ENCODE measurements around the gene INO80C.
"Not testable (repeated sequence)": the region's sequence is repeated elsewhere in the genome, so short reads cannot be mapped to it uniquely, and the experiment has no call there.

INO80C gene

DNA sequence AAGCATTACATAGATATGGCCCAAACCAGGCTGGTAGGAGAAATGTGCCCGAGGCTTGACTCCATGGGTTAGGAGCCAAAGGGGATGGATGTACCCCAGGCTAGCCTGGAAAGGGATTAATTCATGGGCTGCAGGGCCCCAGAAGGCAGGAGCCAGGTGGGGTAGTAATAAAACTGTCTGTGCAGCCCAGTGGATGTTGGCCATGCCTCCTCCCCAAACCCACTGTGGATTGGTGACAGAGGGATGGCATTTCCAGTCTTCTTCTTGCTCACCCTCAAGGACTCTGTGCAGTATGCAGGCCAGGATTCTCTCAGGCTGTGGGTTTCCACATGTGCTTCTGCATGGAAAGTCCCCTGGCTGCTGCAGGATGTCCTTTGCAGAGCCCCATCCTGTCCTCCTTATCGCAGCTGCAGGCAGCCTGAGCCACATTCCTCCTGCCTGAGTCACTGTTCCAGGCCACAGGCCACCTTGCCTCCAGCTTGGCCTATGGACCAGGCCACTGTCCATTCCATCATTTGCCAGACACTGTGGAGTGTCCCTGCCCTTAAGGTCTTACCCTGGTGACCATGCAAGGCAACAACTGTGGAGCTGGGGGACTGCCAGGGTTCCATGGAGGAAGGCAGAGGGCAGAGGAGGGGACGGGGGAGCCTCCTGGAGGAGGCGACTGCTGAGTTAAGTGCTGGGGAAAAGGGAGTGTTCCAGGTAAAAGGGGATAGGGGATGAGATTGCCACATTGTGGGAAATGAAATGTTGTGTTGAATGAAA lies 38.9 kb downstream of the INO80C start:
- Histone ChIP-seq H3K4me1 (ENCODE audit: control insufficient read depth, insufficient read depth, low read length) (peaks cover 47% of the 10 kb centered on the region), H3K4me3 (ENCODE audit: low read length in 2 of 2) (peak overlapping the region in 1 of 2 donors; percentile 22), H3K27ac (ENCODE audit: low read length) (peak overlapping the region; percentile 75)

DNA sequence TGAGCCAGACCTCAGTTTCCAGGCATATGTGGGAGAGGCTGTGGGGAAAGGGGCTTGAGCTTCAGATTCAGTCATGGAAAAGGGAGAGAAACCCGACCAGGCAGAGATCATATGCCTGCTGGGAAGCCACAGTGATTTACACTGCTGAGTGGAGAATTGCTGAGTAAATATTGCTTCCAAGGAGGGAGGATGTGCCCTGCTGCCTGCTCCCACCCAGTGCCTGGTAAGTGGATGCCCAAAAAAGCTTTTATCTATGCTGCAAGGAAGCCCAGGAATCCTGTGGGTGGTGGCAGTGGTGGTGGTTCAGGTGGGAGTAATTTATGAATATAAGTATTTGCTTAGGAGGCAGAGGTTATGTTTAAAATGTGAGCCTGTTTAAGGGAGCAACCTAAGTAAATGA lies 39.5 kb downstream of the INO80C start:
- Histone ChIP-seq H3K27me3 (ENCODE audit: control insufficient read depth in 1 of 2, insufficient read depth in 2 of 2, low read length in 2 of 2) (no peaks in the 10 kb centered on the region), H3K4me1 (ENCODE audit: control insufficient read depth, insufficient read depth, low read length) (peaks cover 42% of the 10 kb centered on the region), H3K36me3 (ENCODE audit: control insufficient read depth in 2 of 2, insufficient read depth in 2 of 2, low read length in 2 of 2) (no peaks in the 10 kb centered on the region), H3K9me3 (ENCODE audit: control insufficient read depth in 2 of 2, low read length in 2 of 2) (no peaks in the 10 kb centered on the region), H3K4me3 (ENCODE audit: low read length in 2 of 2) (no peak overlapping the region), H3K9ac (ENCODE audit: low read length in 2 of 2) (peak overlapping the region in 1 of 2 donors; percentile 16), H3K27ac (ENCODE audit: low read length) (peak overlapping the region; percentile 75)

More for the DNA sequence above, 38.9 kb downstream of the INO80C start:
- Histone ChIP-seq H3K9ac (ENCODE audit: low read length in 2 of 2) (no peak overlapping the region), H3K9me3 (ENCODE audit: control insufficient read depth in 2 of 2, low read length in 2 of 2) (no peaks in the 10 kb centered on the region), H3K27me3 (ENCODE audit: control insufficient read depth in 1 of 2, insufficient read depth in 2 of 2, low read length in 2 of 2) (no peaks in the 10 kb centered on the region), H3K36me3 (ENCODE audit: control insufficient read depth in 2 of 2, insufficient read depth in 2 of 2, low read length in 2 of 2) (no peaks in the 10 kb centered on the region)

DNA sequence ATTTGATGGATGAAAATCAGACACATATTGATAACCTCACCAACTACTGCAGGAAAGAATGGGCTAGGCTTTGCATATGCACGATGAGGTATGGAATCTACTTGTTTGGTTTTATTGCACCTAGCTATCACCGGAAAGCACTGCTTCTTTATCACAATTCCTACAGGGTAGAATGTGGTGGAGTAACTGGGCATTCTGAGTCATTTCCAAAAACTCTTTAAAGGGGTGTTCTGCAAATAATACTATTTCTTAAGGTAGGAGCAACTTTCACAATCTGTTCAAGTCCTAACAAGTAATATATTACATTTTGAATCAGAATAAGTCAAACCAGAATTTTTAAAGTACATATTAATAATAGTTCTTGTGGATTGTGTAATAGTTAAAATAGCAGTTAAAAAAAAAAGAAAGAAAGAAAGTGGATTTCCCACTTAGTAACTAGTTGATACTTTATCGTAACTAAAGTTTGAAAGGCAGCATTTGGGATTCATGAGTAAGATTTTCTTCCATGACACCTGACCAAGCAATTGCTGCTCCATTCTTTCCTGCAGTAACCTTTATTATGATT lies 40.5 kb downstream of the INO80C start:
- no peaks in the 10 kb centered on the region for H3K27me3 ChIP-seq (ENCODE audit: control insufficient read depth in 1 of 2, insufficient read depth in 2 of 2, low read length in 2 of 2)
- H3K27ac ChIP-seq (ENCODE audit: low read length) = peak overlapping the region; percentile 75
- H3K9me3 ChIP-seq (ENCODE audit: control insufficient read depth in 2 of 2, low read length in 2 of 2) = no peaks in the 10 kb centered on the region
- peak overlapping the region in 1 of 2 donors; percentile 16 for H3K9ac ChIP-seq (ENCODE audit: low read length in 2 of 2)
- H3K4me1 ChIP-seq (ENCODE audit: control insufficient read depth, insufficient read depth, low read length) = peaks cover 37% of the 10 kb centered on the region
- H3K36me3 ChIP-seq (ENCODE audit: control insufficient read depth in 2 of 2, insufficient read depth in 2 of 2, low read length in 2 of 2) = no peaks in the 10 kb centered on the region
- H3K4me3 ChIP-seq (ENCODE audit: low read length in 2 of 2) = no peak overlapping the region

DNA sequence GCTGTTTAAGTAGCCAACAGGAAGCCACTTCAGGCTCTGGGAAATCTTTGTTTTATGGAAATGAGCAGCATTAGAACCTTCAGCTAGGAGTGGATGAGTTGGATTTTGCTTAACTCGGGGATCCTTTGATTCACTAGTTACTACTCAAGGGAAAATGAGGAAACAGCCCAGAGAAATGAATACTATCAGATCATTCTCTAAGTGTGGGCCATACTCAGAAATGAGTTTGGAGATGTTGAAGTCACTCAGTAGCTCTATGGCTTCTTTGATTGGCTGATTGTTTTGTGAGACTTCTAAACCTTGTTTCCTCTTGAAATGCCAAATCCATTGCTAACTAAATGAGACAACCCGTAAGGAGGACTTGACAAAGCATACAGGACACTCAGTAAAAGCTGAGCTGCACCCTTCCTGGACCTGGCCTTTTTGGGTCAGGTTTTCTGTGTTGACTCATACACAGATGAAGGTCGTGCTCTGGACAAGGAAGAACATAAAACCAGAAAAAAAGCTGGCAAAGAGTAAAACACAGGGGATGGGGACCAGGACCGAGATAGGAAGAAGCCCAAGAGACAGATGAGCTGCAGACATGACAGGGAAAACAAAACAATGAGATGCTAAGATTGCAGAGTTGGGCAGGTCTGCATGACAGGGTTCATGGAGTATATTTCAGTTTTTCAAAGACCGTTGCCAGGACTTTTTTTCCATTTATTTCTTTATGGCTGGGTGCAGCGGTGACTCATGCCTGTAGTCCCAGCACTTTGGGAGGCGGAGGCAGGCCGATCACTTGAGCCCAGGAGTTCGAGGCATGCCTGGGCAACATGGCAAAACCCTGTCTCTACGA lies 41.6 kb downstream of the INO80C start:
- H3K4me3 ChIP-seq (ENCODE audit: low read length in 2 of 2) = no peak overlapping the region
- H3K27me3 ChIP-seq (ENCODE audit: control insufficient read depth in 1 of 2, insufficient read depth in 2 of 2, low read length in 2 of 2) = no peaks in the 10 kb centered on the region
- no peaks in the 10 kb centered on the region for H3K9me3 ChIP-seq (ENCODE audit: control insufficient read depth in 2 of 2, low read length in 2 of 2)
- H3K4me1 ChIP-seq (ENCODE audit: control insufficient read depth, insufficient read depth, low read length) = peaks cover 28% of the 10 kb centered on the region
- peak overlapping the region; percentile 75 for H3K27ac ChIP-seq (ENCODE audit: low read length)
- H3K36me3 ChIP-seq (ENCODE audit: control insufficient read depth in 2 of 2, insufficient read depth in 2 of 2, low read length in 2 of 2) = no peaks in the 10 kb centered on the region
- no peak overlapping the region for H3K9ac ChIP-seq (ENCODE audit: low read length in 2 of 2)

DNA sequence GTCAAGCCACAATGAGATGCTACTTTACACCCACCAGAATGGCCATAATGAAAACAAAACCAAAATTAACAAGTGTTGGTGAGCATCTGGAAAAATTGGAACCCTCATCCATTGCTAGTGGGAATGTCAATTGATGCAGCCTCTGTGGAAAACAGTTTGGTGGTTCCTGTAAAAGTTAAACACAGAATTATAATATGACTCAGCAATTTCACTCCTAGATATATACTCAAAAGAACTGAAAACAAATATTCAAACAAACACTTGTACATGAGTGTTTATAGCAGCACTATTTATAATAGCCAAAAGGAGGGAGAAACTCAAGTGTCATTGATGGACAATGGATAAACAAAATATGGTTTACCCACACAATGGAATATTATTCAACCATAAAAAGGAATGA lies 43.0 kb downstream of the INO80C start:
- no peaks in the 10 kb centered on the region for H3K36me3 ChIP-seq (ENCODE audit: control insufficient read depth in 2 of 2, insufficient read depth in 2 of 2, low read length in 2 of 2)

DNA sequence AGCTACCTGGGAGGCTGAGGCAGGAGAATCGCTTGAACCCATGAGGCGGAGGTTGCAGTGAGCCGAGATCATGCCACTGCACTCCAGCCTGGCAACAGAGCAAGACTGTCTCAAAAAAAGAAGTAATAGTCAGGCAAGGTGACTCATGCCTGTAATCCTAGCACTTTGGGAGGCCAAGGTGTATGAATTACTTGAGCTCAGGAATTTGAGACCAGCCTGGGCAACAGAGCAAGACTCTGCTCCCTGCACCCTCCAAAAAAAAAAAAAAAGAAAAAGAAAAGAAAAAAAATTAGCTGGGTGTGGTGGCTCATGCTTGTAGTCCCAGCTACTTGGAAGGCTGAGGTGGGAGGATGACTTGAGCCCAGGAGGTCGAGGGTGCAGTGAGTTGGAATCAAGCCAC lies 44.7 kb downstream of the INO80C start:
- not testable (repeated sequence) for H3K4me1 ChIP-seq (ENCODE audit: control insufficient read depth, insufficient read depth, low read length); H3K9me3 ChIP-seq (ENCODE audit: control insufficient read depth in 2 of 2, low read length in 2 of 2); H3K27me3 ChIP-seq (ENCODE audit: control insufficient read depth in 1 of 2, insufficient read depth in 2 of 2, low read length in 2 of 2); H3K4me3 ChIP-seq (ENCODE audit: low read length in 2 of 2); H3K9ac ChIP-seq (ENCODE audit: low read length in 2 of 2); H3K27ac ChIP-seq (ENCODE audit: low read length); H3K36me3 ChIP-seq (ENCODE audit: control insufficient read depth in 2 of 2, insufficient read depth in 2 of 2, low read length in 2 of 2)

More for the DNA sequence above, 43.0 kb downstream of the INO80C start:
- Histone ChIP-seq H3K9me3 (ENCODE audit: control insufficient read depth in 2 of 2, low read length in 2 of 2) (no peaks in the 10 kb centered on the region), H3K9ac (ENCODE audit: low read length in 2 of 2) (no peak overlapping the region), H3K4me1 (ENCODE audit: control insufficient read depth, insufficient read depth, low read length) (peaks cover 15% of the 10 kb centered on the region), H3K27me3 (ENCODE audit: control insufficient read depth in 1 of 2, insufficient read depth in 2 of 2, low read length in 2 of 2) (no peaks in the 10 kb centered on the region), H3K4me3 (ENCODE audit: low read length in 2 of 2) (no peak overlapping the region), H3K27ac (ENCODE audit: low read length) (no peak overlapping the region)

DNA sequence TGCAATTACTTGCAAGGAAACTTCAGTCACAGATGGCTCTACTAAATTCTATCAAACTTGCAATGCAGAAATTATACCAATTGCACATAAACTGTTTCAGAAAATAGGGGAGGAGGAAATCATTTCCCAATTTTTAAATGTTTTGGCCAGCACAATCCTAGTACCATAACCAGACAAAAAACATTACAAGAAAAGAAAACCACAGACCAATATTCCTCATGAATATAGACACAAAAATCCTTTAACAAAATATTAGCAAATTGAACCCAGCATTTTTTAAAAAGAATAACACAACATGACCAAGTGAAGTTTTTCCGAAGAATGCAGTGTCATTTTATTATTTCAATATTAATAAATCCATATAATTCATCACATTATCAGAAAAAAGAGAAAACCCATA lies 45.8 kb downstream of the INO80C start:
- Histone ChIP-seq H3K9me3 (ENCODE audit: control insufficient read depth in 2 of 2, low read length in 2 of 2) (no peaks in the 10 kb centered on the region), H3K4me3 (ENCODE audit: low read length in 2 of 2) (no peak overlapping the region), H3K36me3 (ENCODE audit: control insufficient read depth in 2 of 2, insufficient read depth in 2 of 2, low read length in 2 of 2) (no peaks in the 10 kb centered on the region), H3K27me3 (ENCODE audit: control insufficient read depth in 1 of 2, insufficient read depth in 2 of 2, low read length in 2 of 2) (no peaks in the 10 kb centered on the region), H3K4me1 (ENCODE audit: control insufficient read depth, insufficient read depth, low read length) (peaks cover under 1% of the 10 kb centered on the region), H3K27ac (ENCODE audit: low read length) (no peak overlapping the region), H3K9ac (ENCODE audit: low read length in 2 of 2) (no peak overlapping the region)

DNA sequence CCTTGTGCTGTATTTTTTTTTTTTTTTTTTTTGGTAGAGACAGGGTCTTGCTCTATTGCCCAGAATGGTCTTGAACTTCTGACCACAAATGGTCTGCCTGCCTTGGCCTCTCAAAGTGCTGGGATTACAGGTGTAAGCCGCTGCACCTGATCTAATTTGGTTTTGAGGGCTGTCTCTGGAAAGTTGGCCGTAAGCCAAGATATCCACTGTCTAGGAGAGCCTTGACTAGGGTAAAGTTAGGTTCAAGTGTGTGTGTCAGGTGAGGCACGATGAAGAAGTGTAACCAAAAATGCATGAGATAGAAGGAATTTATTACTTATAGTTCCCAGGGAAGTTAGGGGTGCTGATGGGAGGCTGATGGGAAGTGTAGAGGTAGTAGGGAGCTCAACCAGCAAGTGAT lies 46.7 kb downstream of the INO80C start:
- no peaks in the 10 kb centered on the region for H3K36me3 ChIP-seq (ENCODE audit: control insufficient read depth in 2 of 2, insufficient read depth in 2 of 2, low read length in 2 of 2)
- H3K4me1 ChIP-seq (ENCODE audit: control insufficient read depth, insufficient read depth, low read length) = no peaks in the 10 kb centered on the region
- no peak overlapping the region for H3K27ac ChIP-seq (ENCODE audit: low read length)
- H3K27me3 ChIP-seq (ENCODE audit: control insufficient read depth in 1 of 2, insufficient read depth in 2 of 2, low read length in 2 of 2) = no peaks in the 10 kb centered on the region
- H3K4me3 ChIP-seq (ENCODE audit: low read length in 2 of 2) = no peak overlapping the region
- no peaks in the 10 kb centered on the region for H3K9me3 ChIP-seq (ENCODE audit: control insufficient read depth in 2 of 2, low read length in 2 of 2)
- H3K9ac ChIP-seq (ENCODE audit: low read length in 2 of 2) = no peak overlapping the region

DNA sequence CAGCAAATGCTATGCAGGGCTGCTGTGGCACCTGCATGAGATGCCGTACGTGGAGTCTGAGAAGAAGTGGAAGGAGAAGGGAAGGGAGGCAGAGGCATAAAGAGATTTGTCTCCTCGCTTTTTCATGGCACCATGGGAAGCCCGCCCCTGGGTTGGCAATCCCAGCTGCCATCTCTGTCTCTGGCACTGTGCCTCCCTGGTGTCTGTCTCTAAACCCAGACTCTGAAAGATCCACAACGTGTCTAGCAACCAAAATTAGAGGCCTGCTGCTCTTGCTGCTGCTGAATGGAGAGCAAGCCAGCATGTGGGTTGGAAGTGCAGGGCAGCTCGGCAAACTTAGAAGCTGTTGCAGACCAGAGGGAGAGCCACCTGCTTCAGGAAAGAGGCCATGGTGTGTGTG lies 53.1 kb downstream of the INO80C start:
- Histone ChIP-seq H3K9me3 (ENCODE audit: control insufficient read depth in 2 of 2, low read length in 2 of 2) (no peaks in the 10 kb centered on the region), H3K27ac (ENCODE audit: low read length) (no peak overlapping the region), H3K36me3 (ENCODE audit: control insufficient read depth in 2 of 2, insufficient read depth in 2 of 2, low read length in 2 of 2) (no peaks in the 10 kb centered on the region), H3K4me1 (ENCODE audit: control insufficient read depth, insufficient read depth, low read length) (no peaks in the 10 kb centered on the region), H3K27me3 (ENCODE audit: control insufficient read depth in 1 of 2, insufficient read depth in 2 of 2, low read length in 2 of 2) (no peaks in the 10 kb centered on the region), H3K9ac (ENCODE audit: low read length in 2 of 2) (no peak overlapping the region), H3K4me3 (ENCODE audit: low read length in 2 of 2) (no peak overlapping the region)

DNA sequence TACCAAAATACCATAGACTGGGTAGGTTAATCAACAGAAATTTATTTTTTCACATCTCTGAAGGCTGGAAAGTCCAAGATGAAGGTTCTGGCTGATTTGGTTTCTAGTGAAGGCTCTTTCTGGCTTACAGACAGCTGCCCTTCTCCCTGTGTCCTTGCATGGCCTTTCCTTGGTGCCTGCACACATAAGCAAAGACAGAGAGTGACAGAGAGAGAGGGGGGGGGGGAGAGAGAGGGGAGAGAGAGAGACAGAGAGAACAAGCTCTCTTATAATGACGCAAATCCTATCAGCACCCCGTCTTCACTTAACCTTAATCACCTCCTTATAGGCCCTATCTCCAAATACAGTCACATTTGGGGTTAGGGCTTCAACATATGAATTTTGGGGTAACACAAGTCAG lies 53.9 kb downstream of the INO80C start:
- Histone ChIP-seq H3K27ac (ENCODE audit: low read length) (no peak overlapping the region), H3K4me3 (ENCODE audit: low read length in 2 of 2) (no peak overlapping the region), H3K9me3 (ENCODE audit: control insufficient read depth in 2 of 2, low read length in 2 of 2) (no peaks in the 10 kb centered on the region), H3K9ac (ENCODE audit: low read length in 2 of 2) (no peak overlapping the region), H3K4me1 (ENCODE audit: control insufficient read depth, insufficient read depth, low read length) (no peaks in the 10 kb centered on the region), H3K27me3 (ENCODE audit: control insufficient read depth in 1 of 2, insufficient read depth in 2 of 2, low read length in 2 of 2) (no peaks in the 10 kb centered on the region), H3K36me3 (ENCODE audit: control insufficient read depth in 2 of 2, insufficient read depth in 2 of 2, low read length in 2 of 2) (no peaks in the 10 kb centered on the region)

All from stomach smooth muscle (tissue), 2 donors.